Panc1 (cell line): ENCODE results near the gene TGFB2. TPM values are rescaled to one million over a fixed set of nuclear protein-coding genes. Genes with fewer than 3 reads are reported as not detected.

ENCODE experiments used
- ATAC-seq: fragments of 200-7000 bp; cut with Tn5 transposase; 2 replicates; pipeline ENCODE4 v1.9.1; 2020; ENCODE audit warnings: mild to moderate bottlenecking, moderate library complexity
- BruUV-seq: library from RNA; stranded (reverse); fragments of 400-500 nt; replicated peaks from 2 replicates; lab custom pipeline; 2021; lab: Mats Ljungman, UMichigan
- CTCF ChIA-PET: fragments of 300-600 bp; sonication (Branson Sonifier 250); formaldehyde crosslinking; loops from one replicate; lab custom pipeline; 2022; ENCODE audit warnings: antibody characterized with exemption; lab: Charles Lee
- POLR2A ChIA-PET: fragments of 300-600 bp; sonication (Branson Sonifier 250); formaldehyde crosslinking; loops from one replicate; lab custom pipeline; 2022; ENCODE audit warnings: antibody characterized with exemption; lab: Charles Lee
- DNase-seq: peaks from one replicate; pipeline ENCODE4 v3.0.0-alpha.2; 2010; ENCODE audit warnings: low read depth, low spot score
- H3K27ac ChIP-seq: 2 replicates; pipeline ENCODE4 v1.5.1; 2011; ENCODE audit warnings: mild to moderate bottlenecking, low read length, inconsistent platforms
- H3K27me3 ChIP-seq: fragments of 200-500 bp; sonication (Bioruptor generic); 2 replicates; pipeline ENCODE4 v1.6.0; 2014; ENCODE audit warnings: low read length, inconsistent platforms; ENCODE audit not compliant: control insufficient read depth, insufficient read depth
- H3K36me3 ChIP-seq: fragments of 200-500 bp; sonication (Bioruptor generic); 2 replicates; pipeline ENCODE4 v1.5.1; 2014; ENCODE audit warnings: inconsistent platforms, mild to moderate bottlenecking, low read length, moderate library complexity; ENCODE audit not compliant: control insufficient read depth, insufficient read depth
- H3K4me1 ChIP-seq: 2 replicates; pipeline ENCODE4 v1.5.1; 2011; ENCODE audit warnings: inconsistent platforms, mild to moderate bottlenecking, low read length, moderate library complexity; ENCODE audit not compliant: control insufficient read depth, insufficient read depth
- H3K4me3 ChIP-seq, 2 experiments: 2 replicates each; pipeline ENCODE4 v1.5.1; 2011 to 2012; ENCODE audit warnings: low read depth in 2 of 2, low read length in 2 of 2, mild to moderate bottlenecking in 2 of 2, inconsistent platforms in 1 of 2, moderate library complexity in 1 of 2
- H3K9me3 ChIP-seq: fragments of 200-500 bp; sonication (Bioruptor generic); 2 replicates; pipeline ENCODE4 v1.5.1; 2014; ENCODE audit warnings: low read depth, mild to moderate bottlenecking, inconsistent platforms, low read length, moderate library complexity; ENCODE audit not compliant: control insufficient read depth, insufficient read depth
- CTCF ChIP-seq: fragments of 450-650 bp; IDR thresholded peaks from 2 replicates; pipeline ENCODE4 v1.5.1; 2017; ENCODE audit warnings: mild to moderate bottlenecking
- POLR2AphosphoS5 ChIP-seq: IDR thresholded peaks from 2 replicates; pipeline ENCODE4 v1.6.1; 2012; ENCODE audit warnings: mild to moderate bottlenecking, low read depth, low read length, moderate library complexity
- REST ChIP-seq, 2 experiments: IDR thresholded peaks; 2 replicates each; pipeline ENCODE4 v1.6.1; 2011 to 2012; ENCODE audit warnings: low read depth in 2 of 2, control low read depth in 1 of 2, low read length in 1 of 2, mild to moderate bottlenecking in 1 of 2, moderate library complexity in 1 of 2; ENCODE audit not compliant: insufficient read depth in 1 of 2
- SIN3A ChIP-seq: IDR thresholded peaks from 2 replicates; pipeline ENCODE4 v1.6.1; 2012; ENCODE audit warnings: low read depth, mild to moderate bottlenecking, low read length, moderate library complexity, borderline replicate concordance; ENCODE audit not compliant: insufficient read depth
- TCF7L2 ChIP-seq: IDR thresholded peaks from 2 replicates; pipeline ENCODE4 v1.6.1; 2011; ENCODE audit warnings: mild to moderate bottlenecking, low read depth, low read length, inconsistent platforms
- in situ Hi-C: cut with HindIII; loops from 2 replicates; pipeline ENCODE4 v1.10.0; 2016; ENCODE audit warnings: low sequenced_read_pairs, low pct_unique_long_range_greater_than_20kb
- intact Hi-C: fragments of 100-400 bp; cut with micrococcal nuclease; formaldehyde crosslinking; loops from one replicate; pipeline ENCODE4 v1.10.0; 2022; ENCODE audit not compliant: unreplicated experiment
- total RNA-seq: library from RNA; stranded (reverse); gene quantifications from one replicate; pipeline ENCODE4 v1.2.1, GENCODE V29; 2021; ENCODE audit not compliant: unreplicated experiment

The TGFB2 gene
- total RNA-seq, 1 experiment from 2014 or later, result 58.9 TPM

- no peak for TF ChIP-seq SIN3A
- no peak for TF ChIP-seq POLR2AphosphoS5
- Histone ChIP-seq H3K4me1 (peaks cover 14% of the 10 kb centered on the region), H3K27ac (peak overlapping the region; percentile 60; the same call in 1 of the 2 replicates), H3K4me3 (no peak overlapping the region), H3K36me3 (0 out of 2 replicates have a peak, but pooled peaks cover 3% of the 10 kb centered on the region), H3K9me3 (peaks cover 4% of the 10 kb centered on the region; the same call in 1 of the 2 replicates), H3K27me3 (no peaks in the 10 kb centered on the region)
- no peak for DNase-seq
- ChIA-PET POLR2A (no interaction called here), CTCF (no interaction called here)
- BruUV-seq, result no TSS peak
- no peak for ATAC-seq
- in situ Hi-C loops (no loop called here), intact Hi-C loops (no loop called here)
These were observed 85.2 kb downstream of the TGFB2 start for GRCh38 chr1:218430346-218430745.

- CTCF ChIA-PET, result no interaction called here
- peaks cover 4% of the 10 kb centered on the region; the same call in 1 of the 2 replicates for H3K9me3 ChIP-seq
- peaks cover 9% of the 10 kb centered on the region for H3K4me1 ChIP-seq
- H3K27me3 ChIP-seq, result no peaks in the 10 kb centered on the region
- intact Hi-C loops, result no loop called here
- no peak overlapping the region for H3K4me3 ChIP-seq
- peak overlapping the region; percentile 60; the same call in 1 of the 2 replicates for H3K27ac ChIP-seq
- no peak for TF ChIP-seq CTCF
- no peak for TF ChIP-seq SIN3A
- no peak for TF ChIP-seq REST (IDR thresholded peaks at IDR 0.05; ENCODE audit: insufficient read depth in 1 of 2, low read depth in 2 of 2, low read length in 1 of 2)
- TF ChIP-seq POLR2AphosphoS5, result no peak
- TF ChIP-seq TCF7L2, result no peak
- H3K36me3 ChIP-seq, result 0 out of 2 replicates have a peak, but pooled peaks cover 3% of the 10 kb centered on the region
- DNase-seq, result no peak
- POLR2A ChIA-PET, result no interaction called here
- ATAC-seq, result no peak
- no TSS peak for BruUV-seq
- in situ Hi-C loops, result no loop called here
These were observed 85.7 kb downstream of the TGFB2 start for GRCh38 chr1:218430822-218431221.

- peak overlapping the region; percentile 62; the same call in 1 of the 2 replicates for H3K27ac ChIP-seq
- TF ChIP-seq REST (IDR thresholded peaks at IDR 0.05; ENCODE audit: insufficient read depth in 1 of 2, low read depth in 2 of 2, low read length in 1 of 2) (no peak), CTCF (no peak), POLR2AphosphoS5 (no peak), TCF7L2 (no peak), SIN3A (no peak)
- ChIA-PET POLR2A (no interaction called here), CTCF (no interaction called here)
- in situ Hi-C loops, result no loop called here
- H3K4me3 ChIP-seq, result no peak overlapping the region
- H3K9me3 ChIP-seq, result peaks cover 4% of the 10 kb centered on the region; the same call in 1 of the 2 replicates
- BruUV-seq, result no TSS peak
- H3K36me3 ChIP-seq, result 0 out of 2 replicates have a peak, but pooled peaks cover 3% of the 10 kb centered on the region
- H3K4me1 ChIP-seq, result peaks cover 2% of the 10 kb centered on the region
- no peak for DNase-seq
- intact Hi-C loops, result no loop called here
- H3K27me3 ChIP-seq, result no peaks in the 10 kb centered on the region
- ATAC-seq, result no peak
These were observed 86.3 kb downstream of the TGFB2 start for GRCh38 chr1:218431476-218431875.
